T-helper 2 cell treated with Interferon-gamma antibody and Interleukin-4, amounts not matched to agents 100 ng/mL and 5 ng/mL, for 36 hours (primary cell): ENCODE data around the gene BBS1. TPM values are rescaled to one million over a fixed set of nuclear protein-coding genes. Genes with fewer than 3 reads are reported as not detected.
"Not testable (repeated sequence)": the region's sequence is repeated elsewhere in the genome, so short reads cannot be mapped to it uniquely, and the experiment has no call there.

ENCODE experiments used
- intact Hi-C: fragments of 100-400 bp; cut with micrococcal nuclease; formaldehyde crosslinking; loops from one replicate; pipeline ENCODE4 v1.15.1; 2023
- total RNA-seq: library from RNA; stranded (reverse); gene quantifications from 2 replicates; pipeline ENCODE4 v1.2.3, GENCODE V29; 2022

Gene BBS1
- total RNA-seq, 1 donor from 2014 or later, result 18.2 TPM

DNA sequence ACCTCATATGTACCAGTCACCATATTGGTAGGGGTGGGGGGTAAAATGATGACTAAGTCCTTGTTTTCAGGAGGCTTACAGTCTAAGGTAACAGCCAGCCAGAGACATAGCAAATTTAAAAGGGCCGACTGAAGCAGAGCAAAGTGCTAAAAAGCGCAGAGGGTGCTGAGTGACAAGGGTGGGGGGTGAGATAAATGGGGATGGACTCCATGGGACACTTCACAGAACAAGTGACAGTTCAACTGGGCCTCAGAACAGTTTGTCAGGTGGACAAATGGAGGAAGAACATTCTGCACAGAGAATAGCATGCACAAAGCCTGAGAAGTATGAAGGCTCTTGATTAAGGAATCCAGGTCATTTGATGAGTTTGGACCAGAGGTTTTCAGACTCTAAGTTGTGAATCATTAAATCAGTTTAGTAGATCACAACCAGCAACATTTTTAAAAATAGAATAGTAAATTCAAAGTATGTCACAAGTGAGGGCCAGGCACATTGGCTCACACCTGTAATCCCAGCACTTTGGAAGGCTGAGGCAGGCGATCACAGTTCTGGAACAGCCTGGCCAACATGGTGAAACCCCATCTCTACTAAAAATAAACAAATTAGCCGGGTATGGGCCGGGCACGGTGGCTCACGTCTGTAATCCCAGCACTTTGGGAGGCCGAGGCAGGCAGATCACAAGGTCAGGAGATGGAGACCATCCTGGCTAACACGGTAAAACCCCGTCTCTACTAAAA lies 14.0 kb downstream of the BBS1 start:
- intact Hi-C loops, result no loop called here

DNA sequence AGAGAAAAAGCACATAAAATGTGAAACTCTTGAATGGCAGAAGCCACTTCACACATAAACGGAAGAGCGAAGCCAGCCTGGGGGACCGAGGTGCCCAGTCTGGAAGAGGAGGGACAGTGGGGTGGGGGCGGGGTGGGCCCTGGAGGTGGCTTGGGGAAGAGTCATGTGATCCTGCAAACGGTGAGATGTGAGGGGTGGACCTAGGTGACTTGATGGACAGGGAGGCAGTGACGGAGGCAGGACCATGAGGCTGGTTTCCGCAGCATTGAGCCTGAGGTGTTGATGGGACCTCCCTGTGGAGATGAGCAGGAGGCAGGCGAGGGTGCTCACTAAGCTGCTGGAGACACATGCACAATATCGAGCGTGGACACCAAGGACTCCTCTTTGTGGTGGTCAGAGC lies 18.6 kb downstream of the BBS1 start:
- intact Hi-C loops, result no loop called here

DNA sequence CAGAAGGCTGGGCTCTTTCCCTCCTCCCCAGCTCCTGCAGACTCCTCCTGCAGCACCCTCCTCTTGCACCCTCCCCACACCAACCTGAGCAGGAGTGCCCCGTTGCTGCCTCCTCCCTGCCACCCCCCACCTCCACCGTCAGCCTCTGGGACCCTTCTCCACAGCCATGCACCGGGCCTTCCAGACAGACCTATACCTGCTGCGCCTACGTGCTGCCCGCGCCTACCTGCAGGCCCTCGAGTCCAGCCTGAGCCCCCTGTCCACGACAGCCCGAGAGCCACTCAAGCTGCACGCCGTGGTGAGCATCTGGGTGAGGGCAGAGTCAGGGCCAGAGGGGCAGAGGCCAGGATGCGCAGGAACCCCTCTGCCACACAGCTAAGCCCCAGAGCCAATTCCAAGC lies 19.2 kb downstream of the BBS1 start:
- intact Hi-C loops, result no loop called here

DNA sequence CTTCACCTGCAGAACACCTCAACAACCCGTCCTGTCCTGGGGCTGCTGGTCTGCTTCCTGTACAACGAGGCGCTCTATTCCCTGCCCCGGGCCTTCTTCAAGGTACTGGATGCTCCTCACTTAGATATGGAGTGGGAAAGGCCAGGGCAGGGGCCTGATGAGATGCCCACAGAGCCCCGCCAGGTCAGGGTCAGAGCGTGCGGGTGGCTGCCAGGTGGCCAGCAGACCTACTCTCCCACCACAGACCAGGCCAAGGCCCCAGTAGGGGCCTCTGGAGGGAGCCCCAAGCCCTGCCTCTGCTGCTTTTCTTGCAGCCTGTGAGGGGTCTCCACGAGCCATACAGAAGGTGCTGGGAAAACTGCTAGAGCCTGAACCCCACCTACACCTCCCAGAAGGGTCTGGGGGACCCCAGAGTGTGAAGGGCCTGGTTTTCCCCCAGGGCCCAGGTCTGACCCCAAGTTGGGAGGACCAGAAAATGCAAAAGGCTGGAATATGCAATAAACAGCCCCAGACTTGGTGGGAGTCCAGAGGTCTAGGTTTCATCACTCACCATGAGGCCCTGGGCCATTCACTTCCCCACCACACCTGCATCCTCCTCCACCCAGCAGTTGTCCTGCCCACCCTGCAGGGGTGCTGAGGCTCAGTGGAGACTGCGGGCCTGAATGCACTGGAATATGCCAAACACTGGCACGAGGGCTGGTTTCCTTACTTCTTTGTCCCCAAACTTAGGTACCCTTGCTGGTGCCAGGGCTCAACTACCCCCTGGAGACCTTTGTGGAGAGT lies 20.7 kb downstream of the BBS1 start:
- intact Hi-C loops, result no loop called here

DNA sequence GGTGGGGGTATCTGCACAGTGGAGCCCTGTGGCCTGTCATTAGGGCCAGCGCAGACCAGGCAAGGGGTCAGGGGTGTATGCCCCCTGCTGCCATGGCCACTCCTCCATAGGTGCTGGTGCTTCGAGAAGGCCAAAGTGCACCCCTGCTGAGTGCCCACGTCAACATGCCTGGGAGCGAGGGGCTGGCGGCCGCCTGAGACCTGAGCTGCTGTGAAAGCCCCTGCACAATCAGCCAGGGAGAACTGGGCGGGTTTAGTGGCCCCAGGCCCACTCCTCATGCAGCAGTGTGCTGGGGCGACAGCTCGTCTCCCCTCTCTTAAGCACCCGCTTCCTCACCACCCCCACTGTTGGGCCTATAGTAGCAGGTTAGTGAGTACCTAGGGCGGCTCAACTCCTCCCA lies 21.4 kb downstream of the BBS1 start:
- intact Hi-C loops, result no loop called here

DNA sequence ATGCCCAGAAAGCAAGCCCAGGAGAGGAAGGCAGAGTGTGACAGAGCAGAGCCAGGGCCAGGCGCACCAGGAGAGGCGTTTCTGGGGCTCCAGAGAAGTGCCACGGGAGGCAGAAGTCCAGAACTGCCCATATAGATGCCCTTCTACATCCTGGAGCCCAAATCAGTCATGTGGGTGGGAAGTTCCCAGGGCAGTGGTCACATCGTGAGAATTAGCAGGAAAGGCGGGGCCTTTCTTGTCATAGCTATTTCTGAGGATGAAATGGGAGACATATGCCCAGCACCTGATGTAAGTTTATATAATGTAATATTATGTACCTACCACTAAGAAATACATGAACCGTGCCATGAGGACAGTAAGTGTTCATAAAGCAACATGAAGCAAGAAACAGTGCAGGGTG lies 22.3 kb downstream of the BBS1 start:
- intact Hi-C loops, result no loop called here

DNA sequence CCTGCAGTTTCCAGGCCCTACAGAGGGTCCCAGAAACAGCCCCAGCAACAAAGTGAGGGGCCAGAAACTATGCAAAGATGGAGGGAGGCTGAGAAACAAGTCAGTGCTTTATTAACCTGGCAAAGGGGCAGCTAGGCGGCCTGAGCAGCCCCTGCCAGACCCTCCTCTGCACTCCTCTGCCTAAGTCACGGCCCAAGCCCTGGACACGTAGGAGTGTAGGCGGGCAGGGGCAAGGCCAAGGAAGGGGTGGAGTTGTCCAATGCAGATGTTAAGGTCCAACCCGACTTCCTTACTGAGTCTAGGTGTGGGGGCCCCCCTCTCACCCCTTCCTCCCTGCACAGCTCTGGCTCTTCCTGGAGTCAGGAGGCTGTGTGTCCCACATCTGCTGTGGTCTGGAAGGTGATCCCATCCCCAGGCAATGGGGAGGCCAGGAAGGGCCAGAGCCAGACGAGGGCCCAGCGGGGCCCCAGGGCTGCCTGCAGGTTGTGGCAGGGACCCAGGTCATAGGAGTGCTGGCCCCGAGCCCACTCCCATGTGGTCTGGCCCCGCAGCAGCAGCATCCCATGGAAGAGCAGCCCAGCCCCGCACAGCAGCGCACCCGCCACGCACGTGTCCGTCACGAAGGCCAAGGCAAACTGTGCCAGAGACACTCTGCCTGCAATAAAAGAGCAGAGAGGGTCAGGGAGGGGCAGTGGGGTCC lies 28.9 kb downstream of the BBS1 start:
- intact Hi-C loops, result no loop called here

DNA sequence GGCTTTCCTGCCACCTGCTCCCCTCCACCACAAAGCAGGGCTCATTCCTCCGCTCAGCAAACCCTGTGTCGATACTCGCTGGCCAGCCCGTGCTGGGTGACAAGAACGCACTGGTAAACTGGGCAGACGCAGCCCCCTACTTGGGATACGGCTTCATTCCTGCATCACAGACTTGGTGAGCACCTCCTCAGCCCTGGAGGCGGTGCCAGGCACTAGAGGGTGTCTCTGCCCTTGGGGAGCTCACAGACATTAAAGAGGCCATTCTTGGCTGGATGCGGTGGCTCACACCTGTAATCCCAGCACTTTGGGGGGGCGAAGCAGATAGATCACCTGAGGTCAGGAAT lies 29.4 kb downstream of the BBS1 start:
- intact Hi-C loops, result no loop called here

DNA sequence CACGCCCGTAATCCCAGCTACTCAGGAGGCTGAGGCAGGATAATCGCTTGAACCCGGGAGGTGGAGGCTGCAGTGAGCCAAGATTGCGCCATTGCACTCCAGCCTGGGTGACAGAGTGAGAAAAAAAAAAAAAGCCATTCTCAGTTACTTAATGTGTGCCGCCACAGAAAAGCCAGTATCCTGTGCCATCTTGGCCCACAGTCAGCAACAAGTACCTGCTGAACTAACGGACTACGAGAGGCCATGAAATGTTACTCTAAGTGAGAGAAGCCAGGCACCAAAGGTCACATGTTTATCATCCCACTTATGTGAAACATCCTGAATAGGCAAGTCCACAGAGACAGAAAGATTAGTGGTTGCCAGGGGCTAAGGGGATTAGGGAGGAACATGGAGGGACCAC lies 30.2 kb downstream of the BBS1 start:
- intact Hi-C loops, result not testable (repeated sequence)

DNA sequence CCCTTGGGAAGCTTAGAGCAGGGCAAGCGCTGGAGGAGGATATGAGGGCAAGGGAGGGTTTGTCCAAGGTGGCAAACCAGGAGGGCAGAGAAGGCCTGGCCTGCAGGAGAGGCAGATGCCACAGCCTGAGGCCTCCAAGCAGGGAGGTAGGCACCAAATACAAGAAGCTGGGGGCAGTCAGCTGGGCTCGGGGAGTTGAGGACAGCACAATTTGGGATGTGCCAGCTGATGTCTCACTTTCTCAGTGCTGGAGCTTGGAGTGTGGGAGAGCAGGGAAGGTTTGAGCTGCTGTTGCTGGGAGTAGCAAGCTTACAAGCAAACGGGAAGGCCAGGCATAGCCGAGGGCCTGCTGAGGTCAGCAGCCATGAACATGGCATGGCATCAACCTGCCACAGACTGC lies 31.5 kb downstream of the BBS1 start:
- intact Hi-C loops, result no loop called here

DNA sequence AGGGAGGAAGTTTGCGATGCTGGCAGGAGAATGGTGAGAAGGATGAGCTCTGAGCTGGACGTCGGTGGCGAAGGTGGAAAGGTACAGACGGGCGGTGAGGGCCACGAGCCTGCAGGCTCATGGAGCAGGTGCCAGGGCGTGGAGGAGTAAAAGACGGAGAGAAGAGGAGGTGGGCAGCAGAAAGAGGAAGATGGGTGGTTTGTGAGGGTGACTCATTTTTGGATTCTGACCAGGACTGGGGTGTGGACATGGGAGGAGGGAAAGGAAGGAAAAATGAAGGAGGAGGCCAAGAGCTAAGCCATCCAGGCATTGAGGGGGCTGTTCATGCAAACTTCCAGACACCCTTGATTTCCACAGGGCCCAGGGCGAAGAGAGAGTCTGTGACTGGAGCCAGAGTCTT lies 31.9 kb downstream of the BBS1 start:
- intact Hi-C loops, result no loop called here

DNA sequence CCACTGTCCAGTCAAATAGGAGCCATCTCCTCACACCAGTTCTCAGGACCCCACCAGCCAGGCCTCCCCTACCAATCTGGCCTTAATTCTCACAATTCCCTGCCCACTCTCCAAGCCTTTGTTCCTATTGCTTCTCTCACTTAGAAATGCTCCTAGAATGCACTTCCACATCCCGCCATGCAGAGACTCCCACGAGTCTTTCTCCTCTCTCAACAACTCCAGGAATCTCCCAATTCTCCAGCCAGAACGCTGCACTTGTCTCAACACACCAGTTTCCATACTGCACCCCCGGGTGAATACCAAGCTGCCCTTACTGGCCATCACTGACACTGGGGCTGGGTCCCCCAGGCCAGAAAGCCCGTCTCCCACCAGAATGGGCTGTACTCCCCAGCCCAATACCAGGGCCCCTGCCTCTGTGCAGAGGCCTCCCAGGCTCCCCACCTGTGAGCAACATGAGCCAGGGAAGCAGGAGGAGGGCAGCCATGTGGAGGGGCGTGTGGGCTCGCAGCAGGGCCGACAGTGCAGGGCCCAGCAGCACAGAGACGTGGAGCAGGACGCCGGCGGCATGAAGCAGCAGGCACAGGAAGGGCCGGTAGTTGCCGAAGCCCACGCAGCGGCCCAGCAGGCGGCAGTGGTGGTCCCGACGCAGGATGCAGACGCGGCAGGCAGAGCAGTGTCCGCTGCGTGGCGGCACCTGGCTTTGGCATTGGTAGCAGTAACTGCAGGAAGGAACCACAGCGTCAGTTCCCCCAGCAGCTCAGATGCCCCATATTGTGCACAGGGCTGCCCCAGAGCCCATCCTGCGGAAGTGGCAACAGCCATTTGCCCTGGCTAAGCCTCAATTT lies 33.0 kb downstream of the BBS1 start:
- intact Hi-C loops, result no loop called here

DNA sequence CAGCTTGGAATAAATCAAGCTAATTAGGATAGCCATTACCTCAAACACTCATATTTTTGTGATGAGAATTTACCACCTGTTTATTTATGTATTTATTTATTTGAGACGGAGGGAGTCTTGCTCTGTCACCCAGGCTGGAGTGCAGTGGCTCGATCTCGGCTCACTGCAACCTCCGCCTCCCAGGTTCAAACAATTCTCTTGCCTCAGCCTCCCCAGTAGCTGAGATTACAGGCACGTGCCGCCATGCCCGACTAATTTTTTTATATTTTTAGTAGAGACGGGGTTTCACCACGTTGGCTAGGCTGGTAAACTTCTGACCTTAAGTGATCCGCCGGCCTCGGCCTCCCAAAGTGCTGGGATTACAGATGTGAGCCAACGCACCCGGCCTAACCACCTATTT lies 34.5 kb downstream of the BBS1 start:
- intact Hi-C loops, result not testable (repeated sequence)

DNA sequence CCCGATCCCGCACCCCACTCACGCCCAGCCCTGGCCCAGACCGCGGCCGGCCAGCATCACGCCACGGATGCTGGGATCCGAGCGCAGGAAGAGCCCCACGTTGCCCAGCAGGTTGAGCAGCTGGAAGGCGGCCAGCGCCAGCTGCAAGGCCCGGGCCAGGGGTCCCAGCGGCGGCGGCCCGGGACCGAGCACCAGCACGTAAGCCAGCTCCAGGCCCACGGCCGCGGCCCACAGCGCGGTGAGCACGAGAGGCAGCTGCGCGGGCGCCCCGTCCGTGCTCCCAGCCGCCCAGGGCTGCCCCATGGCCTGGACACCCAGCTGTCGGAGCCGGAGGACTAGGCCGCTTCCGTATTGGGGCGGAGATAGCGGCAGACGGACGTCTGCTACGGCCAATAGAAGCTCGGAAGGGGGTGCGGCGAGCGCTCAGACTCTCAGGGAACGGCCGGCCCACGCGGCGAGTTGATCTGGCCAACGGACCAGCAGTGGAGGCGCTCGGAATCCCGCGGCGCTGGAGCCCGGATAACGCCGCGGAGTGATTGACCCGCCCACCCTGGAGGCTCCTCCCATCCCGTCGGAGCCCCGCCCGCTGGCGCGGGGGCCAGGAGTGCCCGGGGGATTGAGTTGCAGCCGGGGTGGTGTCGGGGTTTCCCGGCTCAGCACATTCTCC lies 35.4 kb downstream of the BBS1 start, which contains the start of gene ZDHHC24:
Gene ZDHHC24 (minus strand): TSS at position 348 of the 667 bp plus-strand sequence. CDS start 45 bp downstream, at position 303.
- intact Hi-C loops, result loop anchor here (1.0 kb wide), 3 partner anchors 47 to 131 kb away; partner anchors contain the start of genes CCDC87, CCS, DPP3 and RBM4B

DNA sequence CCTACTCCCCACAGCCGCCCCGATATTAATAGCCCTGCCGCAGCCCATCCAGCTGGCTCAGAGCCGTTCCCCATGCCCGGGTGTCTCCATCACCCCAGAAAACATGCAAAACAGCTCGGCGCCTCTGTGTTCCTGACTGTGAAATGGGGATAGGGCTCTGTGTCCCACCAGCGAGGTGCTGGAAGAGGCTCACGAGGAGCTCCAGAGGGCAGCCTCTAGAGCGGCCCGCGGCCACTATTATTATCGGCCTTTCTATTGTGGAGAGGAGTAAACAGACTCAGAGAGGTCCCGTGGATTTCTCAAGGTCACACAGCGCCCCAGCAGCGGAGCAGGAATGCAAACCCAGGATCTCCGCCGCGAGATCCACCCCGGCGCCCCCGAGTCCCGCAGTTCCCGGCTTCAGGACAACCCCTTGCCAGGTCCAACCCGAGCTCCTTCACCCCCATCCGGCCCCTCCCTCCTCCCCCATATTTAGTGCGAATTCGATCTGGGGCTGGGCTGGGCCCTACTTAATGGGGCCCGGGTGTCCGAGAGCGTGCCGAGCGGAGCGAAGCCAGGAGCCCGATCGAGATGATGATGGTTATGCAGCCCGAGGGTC lies 36.0 kb downstream of the BBS1 start, which contains the start of gene ACTN3:
Gene ACTN3 (plus strand): TSS at position 536 of the 598 bp plus-strand sequence. CDS start 35 bp downstream, at position 571.
- intact Hi-C loops, result loop anchor here (1.0 kb wide), 3 partner anchors 47 to 131 kb away; partner anchors contain the start of genes CCDC87, CCS, DPP3 and RBM4B

DNA sequence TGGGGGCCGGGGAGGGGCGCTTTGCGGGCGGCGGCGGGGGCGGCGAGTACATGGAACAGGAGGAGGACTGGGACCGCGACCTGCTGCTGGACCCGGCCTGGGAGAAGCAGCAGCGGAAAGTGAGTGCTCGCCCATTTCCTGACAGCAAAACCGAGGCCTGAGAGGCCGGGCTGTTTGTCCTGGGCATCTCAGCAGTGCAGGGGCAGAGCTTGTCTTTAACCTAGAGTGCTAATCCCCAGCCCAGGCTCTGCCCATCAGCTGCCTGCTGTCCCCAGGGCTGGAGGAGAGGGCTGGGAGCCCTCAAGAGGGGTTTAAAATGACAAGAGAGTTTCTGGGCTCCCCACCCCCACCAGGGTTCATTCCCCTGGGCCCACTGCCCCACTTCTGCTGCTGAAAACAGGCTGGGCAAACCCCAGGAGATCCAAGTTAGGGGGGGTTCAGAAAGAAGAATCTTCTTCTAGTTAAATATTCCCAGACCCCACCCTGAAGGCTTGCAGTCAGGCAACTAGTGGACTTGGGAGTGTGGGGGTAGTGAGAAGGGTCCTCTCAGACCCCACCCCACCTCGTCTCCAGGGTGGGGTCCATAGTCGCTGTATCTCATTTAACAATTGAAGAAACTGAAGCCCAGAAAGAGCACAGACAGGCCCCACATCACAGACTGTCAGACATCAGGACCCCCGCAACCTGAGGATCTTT lies 36.7 kb downstream of the BBS1 start:
- intact Hi-C loops, result loop anchor here (1.0 kb wide), 3 partner anchors 46 to 130 kb away; partner anchors contain the start of genes CCDC87, CCS, DPP3 and RBM4B

DNA sequence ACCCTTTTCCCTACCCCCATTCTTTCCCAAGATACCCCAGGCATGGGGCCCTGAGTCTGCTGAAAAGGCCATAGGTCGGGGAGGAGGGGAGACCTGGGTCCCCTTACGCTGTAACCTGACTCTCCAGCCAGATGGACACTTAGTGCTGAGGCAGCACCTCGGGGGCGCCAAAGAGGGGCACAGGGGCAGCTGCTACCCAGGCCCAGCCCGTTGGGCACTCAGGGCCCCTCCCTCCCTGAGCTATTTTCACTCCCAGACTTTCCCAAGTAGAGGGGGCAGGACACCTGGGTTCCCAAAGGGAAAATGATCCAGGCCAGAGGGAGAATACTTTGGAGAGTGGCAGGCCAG lies 37.2 kb downstream of the BBS1 start:
- intact Hi-C loops, result no loop called here

DNA sequence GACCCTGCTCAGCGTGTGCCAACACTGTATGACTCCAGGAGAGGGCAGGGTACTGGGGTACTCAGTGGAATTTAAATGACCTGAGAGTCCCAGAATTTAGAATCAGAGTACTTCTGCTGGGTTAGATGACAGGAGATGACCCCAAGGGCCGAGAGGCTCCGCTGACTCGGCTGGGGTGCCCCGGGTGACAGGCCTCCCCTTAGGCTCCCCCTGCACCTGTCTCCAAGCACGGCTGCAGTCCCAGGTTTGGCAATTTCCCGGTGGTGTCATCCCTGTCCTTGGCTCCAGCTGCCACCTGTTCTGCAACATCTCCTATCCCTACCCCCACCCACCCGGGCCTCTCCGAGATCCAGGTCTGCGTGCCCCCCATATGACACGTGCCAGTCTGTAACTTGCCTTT lies 37.6 kb downstream of the BBS1 start:
- intact Hi-C loops, result no loop called here
